Measurements from ENCODE around the gene NCKAP5L. TPM values are rescaled to one million over a fixed set of nuclear protein-coding genes. Genes with fewer than 3 reads are reported as not detected.
A peak's percentile ranks its signal among the peaks of the same experiment; 100 is the strongest.
"Not testable (repeated sequence)": the region's sequence is repeated elsewhere in the genome, so short reads cannot be mapped to it uniquely, and the experiment has no call there.

NCKAP5L gene
- total RNA-seq, 4 donors from 2014 or later: 15.0 to 30.5 (median 23.0) TPM

DNA sequence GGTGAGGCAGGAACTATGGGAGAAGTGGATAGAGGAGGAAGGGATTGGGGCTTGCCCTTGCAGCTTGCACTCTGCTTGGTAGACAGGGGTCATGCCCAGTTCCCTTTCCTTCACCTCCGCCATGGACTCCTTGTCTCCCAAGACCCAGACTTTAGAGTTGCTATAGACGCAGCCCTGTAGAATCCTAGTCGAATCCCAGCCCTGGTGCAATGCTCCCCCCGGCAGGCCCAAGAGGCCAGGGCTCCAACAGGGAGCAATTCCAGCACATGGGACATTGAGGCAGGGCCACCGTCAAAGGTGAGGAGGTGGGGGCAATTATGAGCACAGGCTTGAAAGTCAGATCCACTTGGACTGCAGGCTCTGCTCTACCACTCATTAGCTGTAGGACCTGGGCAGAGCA lies 44.2 kb upstream of the NCKAP5L start:
- intact Hi-C loops (cut with DNase I): no loop called here
- no peak overlapping the region for H3K4me3 ChIP-seq
- 91% methylated on average over 5 of the region's 5 CpGs for WGBS
- no peaks in the 10 kb centered on the region for H3K9me3 ChIP-seq
- peaks cover 0 to 1% (median 0%) of the 10 kb centered on the region in 4 donors for H3K27me3 ChIP-seq
- TF ChIP-seq, protein P1, sequence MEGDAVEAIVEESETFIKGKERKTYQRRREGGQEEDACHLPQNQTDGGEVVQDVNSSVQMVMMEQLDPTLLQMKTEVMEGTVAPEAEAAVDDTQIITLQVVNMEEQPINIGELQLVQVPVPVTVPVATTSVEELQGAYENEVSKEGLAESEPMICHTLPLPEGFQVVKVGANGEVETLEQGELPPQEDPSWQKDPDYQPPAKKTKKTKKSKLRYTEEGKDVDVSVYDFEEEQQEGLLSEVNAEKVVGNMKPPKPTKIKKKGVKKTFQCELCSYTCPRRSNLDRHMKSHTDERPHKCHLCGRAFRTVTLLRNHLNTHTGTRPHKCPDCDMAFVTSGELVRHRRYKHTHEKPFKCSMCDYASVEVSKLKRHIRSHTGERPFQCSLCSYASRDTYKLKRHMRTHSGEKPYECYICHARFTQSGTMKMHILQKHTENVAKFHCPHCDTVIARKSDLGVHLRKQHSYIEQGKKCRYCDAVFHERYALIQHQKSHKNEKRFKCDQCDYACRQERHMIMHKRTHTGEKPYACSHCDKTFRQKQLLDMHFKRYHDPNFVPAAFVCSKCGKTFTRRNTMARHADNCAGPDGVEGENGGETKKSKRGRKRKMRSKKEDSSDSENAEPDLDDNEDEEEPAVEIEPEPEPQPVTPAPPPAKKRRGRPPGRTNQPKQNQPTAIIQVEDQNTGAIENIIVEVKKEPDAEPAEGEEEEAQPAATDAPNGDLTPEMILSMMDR (IDR thresholded peaks at IDR 0.05): no peak
- TF ChIP-seq EP300 (IDR thresholded peaks at IDR 0.05): no peak
- no peak for TF ChIP-seq POLR2A (IDR thresholded peaks at IDR 0.05; ENCODE audit: low read depth)
- no peaks in the 10 kb centered on the region for H3K36me3 ChIP-seq
- H3K4me1 ChIP-seq: peaks cover 25 to 28% (median 26%) of the 10 kb centered on the region in 4 donors
- DNase-seq (ENCODE audit: extremely low spot score): no peak
- no peak overlapping the region for H3K27ac ChIP-seq (replicated peaks in 1 of 4)

DNA sequence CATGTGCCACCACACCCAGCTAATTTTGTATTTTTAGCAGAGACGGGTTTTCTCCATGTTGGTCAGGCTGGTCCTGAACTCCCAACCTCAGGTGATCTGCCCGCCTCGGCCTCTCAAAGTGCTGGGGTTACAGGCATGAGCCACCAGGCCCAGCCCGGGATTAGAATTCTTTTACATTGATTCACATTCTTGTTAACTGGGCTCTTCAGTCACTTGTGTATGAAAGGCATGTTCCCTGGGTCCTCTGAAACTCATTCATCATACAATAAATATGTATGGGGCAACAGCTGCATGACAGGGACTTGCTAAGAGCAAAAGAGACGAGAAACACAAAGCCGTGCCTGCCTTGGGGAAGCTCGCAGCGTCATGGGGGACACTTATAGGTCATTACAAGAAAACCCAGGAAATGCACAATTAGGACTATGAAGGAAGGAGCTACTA lies 43.6 kb upstream of the NCKAP5L start:
- H3K27me3 ChIP-seq; DNase-seq (ENCODE audit: extremely low spot score); intact Hi-C loops (cut with DNase I); H3K9me3 ChIP-seq; H3K36me3 ChIP-seq; H3K27ac ChIP-seq (replicated peaks in 1 of 4); H3K4me3 ChIP-seq: not testable (repeated sequence)
- H3K4me1 ChIP-seq: peaks cover 30 to 33% (median 31%) of the 10 kb centered on the region in 4 donors
- 93% methylated on average over 8 of the region's 8 CpGs for WGBS

DNA sequence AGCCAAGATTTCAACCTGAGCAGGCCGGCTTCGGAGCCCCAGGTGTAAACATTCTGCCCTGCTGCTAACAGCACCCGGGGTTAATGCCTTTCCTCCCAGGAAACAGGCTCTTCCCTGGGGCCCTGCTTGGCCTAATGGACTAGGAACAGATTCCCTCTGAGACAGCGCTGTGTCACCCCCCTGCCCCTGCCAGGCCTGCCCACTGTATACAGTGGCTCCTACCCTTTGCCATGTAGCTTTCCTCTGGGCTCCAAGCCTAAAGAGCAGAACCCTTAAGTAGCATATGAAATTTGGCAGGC lies 43.0 kb upstream of the NCKAP5L start:
- no peak for DNase-seq (ENCODE audit: extremely low spot score)
- TF ChIP-seq, protein P1 (IDR thresholded peaks at IDR 0.05): no peak
- TF ChIP-seq POLR2A (IDR thresholded peaks at IDR 0.05; ENCODE audit: low read depth): no peak
- TF ChIP-seq EP300 (IDR thresholded peaks at IDR 0.05): no peak
- no peak for TF ChIP-seq POLR2AphosphoS5 (IDR thresholded peaks at IDR 0.05)
- peaks cover 0 to 3% (median 0%) of the 10 kb centered on the region in 4 donors for H3K27me3 ChIP-seq
- WGBS: 90% methylated on average over 4 of the region's 4 CpGs
- H3K4me3 ChIP-seq: no peak overlapping the region
- no peaks in the 10 kb centered on the region for H3K9me3 ChIP-seq
- peaks cover 30 to 33% (median 31%) of the 10 kb centered on the region in 4 donors for H3K4me1 ChIP-seq
- intact Hi-C loops (cut with DNase I): no loop called here
- no peaks in the 10 kb centered on the region for H3K36me3 ChIP-seq
- H3K27ac ChIP-seq (replicated peaks in 1 of 4): no peak overlapping the region

DNA sequence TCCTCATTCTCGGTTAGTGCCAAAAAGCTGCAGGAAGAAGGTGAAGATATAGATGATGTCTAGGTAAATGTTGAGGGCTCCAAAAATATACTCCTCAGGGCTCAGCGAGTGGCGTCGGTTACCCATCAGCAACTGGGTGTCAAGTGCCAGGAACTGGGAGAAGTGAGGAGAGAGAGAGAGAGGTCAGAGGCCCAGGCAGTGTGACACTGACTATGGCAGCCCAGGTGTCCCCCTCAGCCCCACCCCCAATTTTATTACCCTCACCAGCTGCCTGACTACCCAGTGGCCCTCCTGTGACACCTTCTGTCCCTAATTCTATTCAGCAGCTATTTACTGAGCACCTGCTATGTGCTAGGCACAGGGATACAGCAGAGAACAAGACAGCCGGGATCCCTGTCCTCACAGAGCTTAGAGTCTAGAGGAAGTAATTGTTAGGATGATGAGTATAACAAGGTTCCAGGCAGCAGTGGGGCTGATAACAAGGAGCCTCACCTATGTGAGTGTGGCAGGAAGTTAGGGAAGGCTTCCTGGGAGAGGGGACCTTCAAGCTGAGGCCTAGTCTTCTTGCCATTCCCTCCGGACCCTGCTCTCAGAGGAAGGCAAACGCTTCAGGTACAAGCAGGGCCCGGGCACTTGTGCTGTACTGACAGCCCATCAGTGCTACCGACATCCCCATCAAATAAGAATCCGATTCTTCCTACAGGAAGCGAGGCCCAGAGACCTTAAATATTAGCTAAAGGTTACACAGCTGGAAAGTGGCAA lies 42.5 kb upstream of the NCKAP5L start:
- Histone ChIP-seq H3K4me3 (no peak overlapping the region), H3K36me3 (no peaks in the 10 kb centered on the region), H3K27ac (replicated peaks in 1 of 4) (no peak overlapping the region), H3K27me3 (peaks cover 0 to 3% (median 0%) of the 10 kb centered on the region in 4 donors), H3K9me3 (no peaks in the 10 kb centered on the region), H3K4me1 (peaks cover 30 to 33% (median 31%) of the 10 kb centered on the region in 4 donors)
- DNase-seq (ENCODE audit: extremely low spot score): no peak
- 92% methylated on average over 10 of the region's 11 CpGs for WGBS
- TF ChIP-seq POLR2A (IDR thresholded peaks at IDR 0.05; ENCODE audit: low read depth): no peak
- no peak for TF ChIP-seq EP300 (IDR thresholded peaks at IDR 0.05)
- TF ChIP-seq, protein P1 (IDR thresholded peaks at IDR 0.05): no peak
- no peak for TF ChIP-seq POLR2AphosphoS5 (IDR thresholded peaks at IDR 0.05)
- intact Hi-C loops (cut with DNase I): no loop called here

- TF ChIP-seq POLR2A (IDR thresholded peaks at IDR 0.05; ENCODE audit: low read depth) (no peak), EP300 (IDR thresholded peaks at IDR 0.05) (no peak), POLR2AphosphoS5 (IDR thresholded peaks at IDR 0.05) (no peak)
- TF ChIP-seq, protein P1 (IDR thresholded peaks at IDR 0.05): no peak
- WGBS: 94% methylated on average over 13 of the region's 14 CpGs
- Histone ChIP-seq H3K27ac (replicated peaks in 1 of 4) (peak overlapping the region; percentile 35 to 59 (median 52)), H3K36me3 (no peaks in the 10 kb centered on the region), H3K4me3 (no peak overlapping the region), H3K27me3 (peaks cover 0 to 3% (median 0%) of the 10 kb centered on the region in 4 donors), H3K4me1 (peaks cover 30 to 33% (median 31%) of the 10 kb centered on the region in 4 donors), H3K9me3 (no peaks in the 10 kb centered on the region)
- DNase-seq (ENCODE audit: extremely low spot score): no peak
- intact Hi-C loops (cut with DNase I): loop anchor here (5.0 to 10.0 kb wide), 2 partner anchors 77 to 175 kb away; no protein-coding TSS in a partner anchor
These were observed 41.7 kb upstream of the NCKAP5L start for GRCh38 chr12:49869816-49870500.

Data from esophagus muscularis mucosa (tissue), 4 donors.